ENCODE measurements around the gene ELMO2.

The ELMO2 gene

DNA sequence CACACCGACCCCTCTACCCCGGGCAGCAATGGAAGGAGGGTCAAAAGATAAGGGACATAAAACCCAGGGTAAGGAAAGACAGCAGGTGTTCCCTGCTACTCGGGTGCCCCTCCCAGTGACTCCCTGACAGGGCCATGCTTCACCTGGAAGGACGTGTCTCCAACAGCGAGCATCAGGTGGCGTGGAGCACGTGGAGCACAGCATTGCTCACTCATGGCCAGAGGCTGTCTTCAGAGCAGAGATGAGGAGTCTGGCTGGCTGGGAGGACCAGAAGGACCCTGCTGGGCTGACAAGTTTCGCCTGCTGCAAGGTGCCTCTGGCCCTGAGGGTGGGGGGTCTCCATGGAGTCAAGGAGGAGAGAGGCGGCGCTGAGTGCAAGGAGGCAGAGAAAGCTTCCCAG lies 82.9 kb downstream of the ELMO2 start:
- H3K79me1 ChIP-seq (replicated peaks; ENCODE audit: low read length, poor library complexity, severe bottlenecking): no peaks in the 10 kb centered on the region
- no peak overlapping the region for H2AK5ac ChIP-seq (ENCODE audit: low read length, severe bottlenecking)
- no peak overlapping the region for H4K91ac ChIP-seq (ENCODE audit: low read length)
- H3K27ac ChIP-seq (ENCODE audit: low read length, poor library complexity, severe bottlenecking): no peak overlapping the region
- H3K9me3 ChIP-seq (ENCODE audit: control insufficient read depth, low read length): no peaks in the 10 kb centered on the region
- H2BK12ac ChIP-seq (ENCODE audit: low read length in 2 of 2): no peak overlapping the region
- no peak for DNase-seq
- no peak overlapping the region for H3K14ac ChIP-seq (ENCODE audit: low read length in 2 of 2)
- H3K9ac ChIP-seq (ENCODE audit: low read length): no peak overlapping the region
- no peak overlapping the region for H3K18ac ChIP-seq (ENCODE audit: low read depth in 1 of 2, low read length in 2 of 2)
- no peak overlapping the region for H4K8ac ChIP-seq (ENCODE audit: low read length)
- H3K23ac ChIP-seq (ENCODE audit: low read length in 2 of 2): no peak overlapping the region
- no peaks in the 10 kb centered on the region for H3K36me3 ChIP-seq (ENCODE audit: control insufficient read depth in 1 of 2, insufficient read depth in 2 of 2, low read depth in 1 of 2, low read length in 2 of 2)
- H3K4me1 ChIP-seq (ENCODE audit: control insufficient read depth, insufficient read depth, low read depth, low read length): no peaks in the 10 kb centered on the region
- no peak overlapping the region for H2AFZ ChIP-seq (ENCODE audit: low read depth, low read length)
- no peak overlapping the region for H2BK120ac ChIP-seq (ENCODE audit: low read depth, low read length)
- H3K4ac ChIP-seq (ENCODE audit: low read depth in 1 of 2, low read length in 2 of 2): no peak overlapping the region
- H3K4me3 ChIP-seq (ENCODE audit: insufficient read depth in 1 of 2, low read depth in 1 of 2, low read length in 2 of 2): no peak overlapping the region
- H2BK5ac ChIP-seq (ENCODE audit: low read depth, low read length, poor library complexity, severe bottlenecking): no peak overlapping the region
- H2BK15ac ChIP-seq (ENCODE audit: low read depth, poor library complexity, severe bottlenecking): no peak overlapping the region
- WGBS: 68% methylated on average over 10 of the region's 10 CpGs
- peaks cover 68 to 93% of the 10 kb centered on the region in 2 experiments for H3K27me3 ChIP-seq (ENCODE audit: control insufficient read depth in 1 of 2, insufficient read depth in 1 of 2, low read length in 2 of 2)
- no peak overlapping the region for H3K4me2 ChIP-seq (ENCODE audit: low read length, poor library complexity, severe bottlenecking)

DNA sequence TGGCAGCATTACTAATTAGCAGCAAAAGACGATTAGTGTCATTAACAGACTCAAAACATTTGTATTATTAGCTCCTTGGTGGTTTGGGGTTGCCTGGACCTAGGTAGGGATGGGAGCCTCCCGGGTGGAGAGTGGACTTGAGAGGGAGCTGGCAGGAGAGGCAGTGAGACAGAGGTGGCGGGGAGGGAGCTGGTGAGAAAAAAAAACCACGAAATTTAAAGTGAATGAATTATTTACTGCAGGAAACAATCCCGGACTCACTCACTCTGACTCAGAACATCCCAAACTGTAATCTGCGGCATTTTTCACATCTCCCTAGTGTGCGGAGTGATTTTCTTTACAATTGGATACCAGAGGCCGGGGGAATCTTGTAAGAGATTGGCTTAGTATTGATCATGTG lies 83.8 kb downstream of the ELMO2 start:
- no peak overlapping the region for H2BK15ac ChIP-seq (ENCODE audit: low read depth, poor library complexity, severe bottlenecking)
- no peak overlapping the region for H3K23ac ChIP-seq (ENCODE audit: low read length in 2 of 2)
- 79% methylated on average over 5 of the region's 8 CpGs for WGBS
- H3K27ac ChIP-seq (ENCODE audit: low read length, poor library complexity, severe bottlenecking): no peak overlapping the region
- H2BK120ac ChIP-seq (ENCODE audit: low read depth, low read length): no peak overlapping the region
- no peak overlapping the region for H3K9ac ChIP-seq (ENCODE audit: low read length)
- H2BK5ac ChIP-seq (ENCODE audit: low read depth, low read length, poor library complexity, severe bottlenecking): no peak overlapping the region
- H3K4me2 ChIP-seq (ENCODE audit: low read length, poor library complexity, severe bottlenecking): no peak overlapping the region
- no peaks in the 10 kb centered on the region for H3K79me1 ChIP-seq (replicated peaks; ENCODE audit: low read length, poor library complexity, severe bottlenecking)
- no peak overlapping the region for H4K8ac ChIP-seq (ENCODE audit: low read length)
- no peaks in the 10 kb centered on the region for H3K4me1 ChIP-seq (ENCODE audit: control insufficient read depth, insufficient read depth, low read depth, low read length)
- no peak overlapping the region for H2AFZ ChIP-seq (ENCODE audit: low read depth, low read length)
- H3K18ac ChIP-seq (ENCODE audit: low read depth in 1 of 2, low read length in 2 of 2): no peak overlapping the region
- no peak overlapping the region for H3K14ac ChIP-seq (ENCODE audit: low read length in 2 of 2)
- peaks cover 70 to 96% of the 10 kb centered on the region in 2 experiments for H3K27me3 ChIP-seq (ENCODE audit: control insufficient read depth in 1 of 2, insufficient read depth in 1 of 2, low read length in 2 of 2)
- H3K9me3 ChIP-seq (ENCODE audit: control insufficient read depth, low read length): no peaks in the 10 kb centered on the region
- H2AK5ac ChIP-seq (ENCODE audit: low read length, severe bottlenecking): no peak overlapping the region
- no peak overlapping the region for H2BK12ac ChIP-seq (ENCODE audit: low read length in 2 of 2)
- H4K91ac ChIP-seq (ENCODE audit: low read length): no peak overlapping the region
- no peak overlapping the region for H3K4me3 ChIP-seq (ENCODE audit: insufficient read depth in 1 of 2, low read depth in 1 of 2, low read length in 2 of 2)
- no peak overlapping the region for H3K4ac ChIP-seq (ENCODE audit: low read depth in 1 of 2, low read length in 2 of 2)
- no peak for DNase-seq
- H3K36me3 ChIP-seq (ENCODE audit: control insufficient read depth in 1 of 2, insufficient read depth in 2 of 2, low read depth in 1 of 2, low read length in 2 of 2): no peaks in the 10 kb centered on the region

DNA sequence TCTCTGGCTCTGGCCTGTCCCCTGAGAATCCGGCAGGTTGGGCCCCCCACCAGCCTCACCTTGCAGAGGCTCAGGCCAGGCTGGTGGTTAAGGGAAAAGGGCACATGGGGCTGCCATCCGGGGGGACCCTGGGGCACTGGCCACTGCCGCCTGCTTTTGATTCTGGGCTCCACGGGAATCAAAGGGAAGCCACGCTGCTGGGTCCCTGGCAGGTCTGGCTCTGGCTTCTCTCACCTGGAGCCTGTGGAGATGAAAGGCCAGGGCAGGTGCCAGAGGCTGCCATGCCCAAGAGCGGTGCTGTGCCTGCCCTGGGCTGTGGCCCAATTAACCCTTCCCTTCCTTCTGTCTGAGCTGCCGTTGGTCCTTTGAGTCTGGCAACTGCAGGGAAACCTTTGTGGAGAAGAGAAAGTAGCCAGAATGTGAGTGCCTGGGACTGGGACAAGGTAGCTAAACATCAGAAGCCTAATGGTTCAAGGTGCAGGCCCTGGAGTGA lies 88.7 kb downstream of the ELMO2 start:
- Histone ChIP-seq H3K9me3 (ENCODE audit: control insufficient read depth, low read length) (no peaks in the 10 kb centered on the region), H3K79me1 (replicated peaks; ENCODE audit: low read length, poor library complexity, severe bottlenecking) (no peaks in the 10 kb centered on the region), H3K36me3 (ENCODE audit: control insufficient read depth in 1 of 2, insufficient read depth in 2 of 2, low read depth in 1 of 2, low read length in 2 of 2) (no peaks in the 10 kb centered on the region), H3K9ac (ENCODE audit: low read length) (no peak overlapping the region), H2BK12ac (ENCODE audit: low read length in 2 of 2) (no peak overlapping the region), H2AK5ac (ENCODE audit: low read length, severe bottlenecking) (no peak overlapping the region), H2BK5ac (ENCODE audit: low read depth, low read length, poor library complexity, severe bottlenecking) (no peak overlapping the region), H3K4ac (ENCODE audit: low read depth in 1 of 2, low read length in 2 of 2) (no peak overlapping the region), H3K14ac (ENCODE audit: low read length in 2 of 2) (no peak overlapping the region), H4K8ac (ENCODE audit: low read length) (no peak overlapping the region), H3K18ac (ENCODE audit: low read depth in 1 of 2, low read length in 2 of 2) (no peak overlapping the region), H3K4me3 (ENCODE audit: insufficient read depth in 1 of 2, low read depth in 1 of 2, low read length in 2 of 2) (no peak overlapping the region), H2AFZ (ENCODE audit: low read depth, low read length) (no peak overlapping the region), H2BK120ac (ENCODE audit: low read depth, low read length) (no peak overlapping the region), H3K27me3 (ENCODE audit: control insufficient read depth in 1 of 2, insufficient read depth in 1 of 2, low read length in 2 of 2) (peaks cover 70 to 98% of the 10 kb centered on the region in 2 experiments), H3K23ac (ENCODE audit: low read length in 2 of 2) (no peak overlapping the region), H3K4me2 (ENCODE audit: low read length, poor library complexity, severe bottlenecking) (no peak overlapping the region), H2BK15ac (ENCODE audit: low read depth, poor library complexity, severe bottlenecking) (no peak overlapping the region), H3K27ac (ENCODE audit: low read length, poor library complexity, severe bottlenecking) (no peak overlapping the region), H3K4me1 (ENCODE audit: control insufficient read depth, insufficient read depth, low read depth, low read length) (peaks cover under 1% of the 10 kb centered on the region), H4K91ac (ENCODE audit: low read length) (no peak overlapping the region)
- no peak for DNase-seq
- WGBS: 72% methylated on average over 7 of the region's 7 CpGs

DNA sequence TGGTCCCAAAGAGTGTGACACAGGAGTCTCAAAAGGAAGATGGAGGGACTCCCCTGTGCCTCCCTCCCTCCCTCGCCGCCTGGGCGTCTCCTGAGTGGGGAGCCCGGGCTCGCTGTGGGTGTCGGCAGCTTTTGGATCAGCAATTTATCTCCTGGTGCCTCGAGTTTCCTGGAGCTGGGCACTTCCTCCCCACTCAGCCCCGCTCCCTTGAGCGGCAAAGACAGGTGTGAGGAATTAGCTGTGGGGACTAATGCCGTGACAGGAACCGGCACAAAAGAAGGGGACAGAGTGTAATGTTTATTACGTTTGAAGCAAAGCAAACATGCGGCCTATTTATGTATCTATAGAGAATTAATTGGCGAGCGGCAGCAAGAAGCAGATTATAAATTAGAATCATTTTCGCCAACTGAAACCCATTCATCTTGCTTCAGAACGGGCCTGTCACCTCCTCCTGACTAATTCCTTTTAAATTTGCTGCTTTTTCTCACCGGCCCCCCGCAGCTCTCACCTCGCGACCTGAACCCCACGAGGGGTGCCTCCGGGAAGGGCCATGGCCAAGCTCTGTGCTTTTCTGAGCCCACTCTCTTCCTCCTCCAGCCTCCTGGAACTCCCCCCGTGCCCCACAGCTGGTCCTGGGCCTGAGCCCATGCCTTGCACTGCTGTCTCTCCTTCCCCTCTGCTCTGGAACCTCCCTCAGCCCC lies 89.3 kb downstream of the ELMO2 start:
- Histone ChIP-seq H2BK120ac (ENCODE audit: low read depth, low read length) (no peak overlapping the region), H3K4me2 (ENCODE audit: low read length, poor library complexity, severe bottlenecking) (no peak overlapping the region), H2BK12ac (ENCODE audit: low read length in 2 of 2) (no peak overlapping the region), H3K27me3 (ENCODE audit: control insufficient read depth in 1 of 2, insufficient read depth in 1 of 2, low read length in 2 of 2) (peaks cover 76 to 99% of the 10 kb centered on the region in 2 experiments), H3K4me1 (ENCODE audit: control insufficient read depth, insufficient read depth, low read depth, low read length) (peaks cover 4% of the 10 kb centered on the region), H3K9ac (ENCODE audit: low read length) (no peak overlapping the region), H3K36me3 (ENCODE audit: control insufficient read depth in 1 of 2, insufficient read depth in 2 of 2, low read depth in 1 of 2, low read length in 2 of 2) (no peaks in the 10 kb centered on the region), H3K27ac (ENCODE audit: low read length, poor library complexity, severe bottlenecking) (no peak overlapping the region), H3K18ac (ENCODE audit: low read depth in 1 of 2, low read length in 2 of 2) (no peak overlapping the region), H3K79me1 (replicated peaks; ENCODE audit: low read length, poor library complexity, severe bottlenecking) (no peaks in the 10 kb centered on the region), H3K23ac (ENCODE audit: low read length in 2 of 2) (no peak overlapping the region), H4K91ac (ENCODE audit: low read length) (no peak overlapping the region), H2AK5ac (ENCODE audit: low read length, severe bottlenecking) (no peak overlapping the region), H2BK5ac (ENCODE audit: low read depth, low read length, poor library complexity, severe bottlenecking) (no peak overlapping the region), H3K4me3 (ENCODE audit: insufficient read depth in 1 of 2, low read depth in 1 of 2, low read length in 2 of 2) (no peak overlapping the region), H4K8ac (ENCODE audit: low read length) (no peak overlapping the region), H2AFZ (ENCODE audit: low read depth, low read length) (no peak overlapping the region), H3K9me3 (ENCODE audit: control insufficient read depth, low read length) (no peaks in the 10 kb centered on the region), H3K4ac (ENCODE audit: low read depth in 1 of 2, low read length in 2 of 2) (no peak overlapping the region), H3K14ac (ENCODE audit: low read length in 2 of 2) (no peak overlapping the region), H2BK15ac (ENCODE audit: low read depth, poor library complexity, severe bottlenecking) (no peak overlapping the region)
- 77% methylated on average over 24 of the region's 24 CpGs for WGBS
- DNase-seq: no peak
